GM18861 (cell line): ENCODE data around the gene GFRA4.
"Not testable (repeated sequence)": the region's sequence is repeated elsewhere in the genome, so short reads cannot be mapped to it uniquely, and the experiment has no call there.

Experiments
- ATAC-seq: cut with Tn5 transposase; IDR thresholded peaks from one replicate; pipeline ENCODE4 v1.9.1; 2021; ENCODE audit not compliant: unreplicated experiment

Gene GFRA4

DNA sequence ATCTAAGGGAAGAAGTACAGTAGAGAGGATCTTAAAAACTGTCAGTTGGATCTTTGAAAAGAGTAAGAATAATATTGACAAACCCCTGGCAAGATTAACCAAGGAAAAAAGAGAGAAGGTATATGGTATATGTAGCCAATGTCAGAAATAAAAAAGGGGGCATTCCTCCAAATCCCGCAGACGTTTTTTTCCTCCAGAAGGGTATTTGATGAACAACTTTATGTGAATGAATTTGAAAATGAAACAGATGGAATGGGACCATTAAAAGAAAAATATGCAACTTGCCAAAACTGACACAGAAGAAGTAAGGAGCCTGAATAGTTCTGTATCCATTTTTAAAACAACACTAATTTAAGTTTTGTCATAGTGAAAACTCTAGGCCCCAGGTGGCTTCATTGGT is 35.7 kb downstream of the GFRA4 start:
- no peak for ATAC-seq

DNA sequence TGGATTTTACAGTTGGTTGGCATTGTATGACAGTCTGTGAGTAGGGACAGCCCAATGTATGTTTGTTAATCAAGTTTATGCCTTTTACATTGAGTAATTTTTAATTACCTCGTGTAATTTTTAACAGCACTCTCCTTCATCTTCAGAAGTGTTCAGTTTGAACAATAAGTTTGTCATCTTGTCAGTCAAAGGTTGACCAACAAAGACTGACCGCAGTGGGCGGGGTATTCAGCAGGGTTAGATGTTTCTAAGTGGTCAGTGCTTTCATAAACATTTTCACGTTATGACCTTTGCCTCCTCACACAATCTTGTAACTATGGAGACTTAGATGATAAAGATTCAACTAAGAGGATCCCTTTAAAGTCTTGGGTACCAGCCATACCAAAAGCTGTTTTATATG is 40.8 kb downstream of the GFRA4 start:
- no peak for ATAC-seq

DNA sequence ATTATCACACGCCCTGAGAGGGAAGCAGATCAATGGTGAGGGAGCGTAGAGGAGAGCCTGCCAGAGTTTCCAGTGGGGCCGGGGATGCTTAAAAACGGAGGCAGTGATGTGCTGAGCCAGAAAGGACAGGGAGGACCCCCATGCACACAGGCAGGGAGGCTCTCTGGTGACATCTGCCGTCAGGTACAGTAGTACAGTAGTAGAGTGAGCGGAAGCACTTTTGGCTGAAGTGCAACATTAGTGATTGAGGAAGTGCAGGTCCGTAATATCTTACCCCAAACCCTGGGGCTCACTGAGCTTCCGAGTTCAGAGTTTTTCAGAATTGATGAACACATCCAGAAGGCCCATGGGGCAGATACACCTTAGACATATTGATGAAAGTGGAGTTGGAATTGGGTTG is 42.1 kb downstream of the GFRA4 start:
- no peak for ATAC-seq

- ATAC-seq, result no peak
Measured at GRCh38 chr20:3616250-3616649, 46.9 kb downstream of the GFRA4 start.

DNA sequence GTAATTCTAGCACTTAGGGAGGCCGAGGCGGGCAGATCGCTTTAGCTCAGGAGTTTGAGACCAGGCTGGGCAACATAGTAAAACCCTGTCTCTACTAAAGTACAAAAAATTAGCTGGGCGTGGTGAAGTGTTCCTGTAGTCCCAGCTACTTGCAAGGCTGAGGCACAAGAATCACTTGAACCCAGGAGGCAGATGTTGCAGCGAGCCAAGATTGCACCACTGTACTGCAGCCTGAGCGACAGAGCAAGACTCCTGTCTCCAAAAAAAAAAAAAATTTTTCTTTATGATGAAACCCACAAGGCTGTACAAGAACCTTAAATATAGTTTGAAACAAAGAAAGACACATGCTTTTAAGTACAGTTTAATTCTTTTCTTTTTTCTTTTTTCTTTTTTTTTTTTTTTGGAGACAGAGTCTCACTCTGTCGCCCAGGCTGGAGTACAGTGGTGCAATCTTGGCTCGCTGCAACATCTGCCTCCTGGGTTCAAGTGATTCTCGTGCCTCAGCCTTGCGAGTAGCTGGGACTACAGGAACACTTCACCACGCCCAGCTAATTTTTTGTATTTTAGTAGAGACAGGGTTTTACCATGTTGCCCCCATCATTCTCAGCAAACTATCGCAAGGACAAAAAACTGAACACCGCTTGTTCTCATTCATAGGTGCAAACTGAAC is 47.9 kb downstream of the GFRA4 start:
- ATAC-seq, result not testable (repeated sequence)

GRCh38 chr20:3614466-3614865 is 48.7 kb downstream of the GFRA4 start:
- ATAC-seq, result no peak

- no peak for ATAC-seq
Measured at GRCh38 chr20:3613821-3614440, 49.3 kb downstream of the GFRA4 start.

- ATAC-seq, result no peak
Measured at GRCh38 chr20:3612795-3613572, 50.2 kb downstream of the GFRA4 start.

DNA sequence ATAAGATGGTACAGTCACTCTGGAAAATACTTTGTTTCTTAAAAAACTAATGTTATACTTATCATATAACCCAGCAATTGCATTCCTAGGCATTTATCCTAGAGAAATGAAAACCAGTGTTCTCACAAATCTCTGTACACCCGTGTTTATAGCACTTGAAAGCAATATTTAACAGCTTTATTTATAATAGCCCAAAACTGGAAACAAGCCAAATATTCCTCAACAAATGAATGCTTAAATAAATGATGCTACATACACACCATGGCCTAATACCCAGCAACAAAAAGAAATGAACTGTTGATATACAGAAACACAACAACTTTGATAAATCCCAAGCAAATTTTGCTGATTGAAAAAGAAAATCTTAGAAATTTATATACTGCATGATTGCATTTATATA is 51.3 kb downstream of the GFRA4 start:
- no peak for ATAC-seq
